HepG2 (cell line): ENCODE data around the gene CALM1. TPM values are rescaled to one million over a fixed set of nuclear protein-coding genes. Genes with fewer than 3 reads are reported as not detected.

Experiments used
- AGO2 ChIP-seq: fragments of 200-400 bp; formaldehyde crosslinking; optimal IDR thresholded peaks from 2 replicates; pipeline ENCODE3; 2017; ENCODE audit warnings: mild to moderate bottlenecking, low read depth, low read length, moderate library complexity
- AHR ChIP-seq: IDR thresholded peaks from 2 replicates; pipeline ENCODE4 v1.6.1; 2018; ENCODE audit warnings: missing genetic modification reagents, missing compliant biosample characterization
- AKNA ChIP-seq: sonication (generic); formaldehyde crosslinking; IDR thresholded peaks from 2 replicates; pipeline ENCODE4 v1.4.0; 2020; ENCODE audit warnings: missing genetic modification reagents, borderline replicate concordance
- CAMTA2 ChIP-seq: sonication (generic); formaldehyde crosslinking; IDR thresholded peaks from 2 replicates; pipeline ENCODE4 v1.4.0; 2020; ENCODE audit warnings: mild to moderate bottlenecking, missing genetic modification reagents, borderline replicate concordance
- CEBPB ChIP-seq: IDR thresholded peaks from 2 replicates; pipeline ENCODE4 v1.6.1; 2011; ENCODE audit warnings: low read depth, low read length, improper control_type of control experiment, borderline replicate concordance
- DMTF1 ChIP-seq: sonication (generic); formaldehyde crosslinking; IDR thresholded peaks from 2 replicates; pipeline ENCODE4 v1.4.0; 2020; ENCODE audit warnings: mild to moderate bottlenecking, missing genetic modification reagents
- ERF ChIP-seq: IDR thresholded peaks from 2 replicates; pipeline ENCODE4 v1.6.1; 2018; ENCODE audit warnings: missing biosample characterization, missing genetic modification reagents
- HMGA1 ChIP-seq: sonication (generic); formaldehyde crosslinking; conservative IDR thresholded peaks from 2 replicates; pipeline ENCODE4 v1.4.0; 2020; ENCODE audit warnings: missing genetic modification reagents
- JUND ChIP-seq: sonication (generic); formaldehyde crosslinking; IDR thresholded peaks from 2 replicates; pipeline ENCODE4 v1.8.0; 2022; ENCODE audit warnings: mild to moderate bottlenecking, missing genetic modification reagents
- MYC ChIP-seq: sonication (generic); formaldehyde crosslinking; IDR thresholded peaks from 2 replicates; pipeline ENCODE4 v1.9.0; 2021; ENCODE audit warnings: missing genetic modification reagents, borderline replicate concordance
- MYPOP ChIP-seq: sonication (generic); formaldehyde crosslinking; IDR thresholded peaks from 2 replicates; pipeline ENCODE4 v1.8.1; 2023; ENCODE audit warnings: mild to moderate bottlenecking, moderate library complexity, missing genetic modification reagents
- RORA ChIP-seq: sonication (generic); formaldehyde crosslinking; IDR thresholded peaks from 2 replicates; pipeline ENCODE4 v1.5.0; 2020; ENCODE audit warnings: mild to moderate bottlenecking, missing genetic modification reagents, moderate library complexity
- SALL2 ChIP-seq: sonication (generic); formaldehyde crosslinking; IDR thresholded peaks from 2 replicates; pipeline ENCODE4 v1.8.1; 2023; ENCODE audit warnings: mild to moderate bottlenecking, missing genetic modification reagents, inconsistent platforms
- TOE1 ChIP-seq: sonication (generic); formaldehyde crosslinking; IDR thresholded peaks from 2 replicates; pipeline ENCODE4 v1.4.0; 2020; ENCODE audit warnings: mild to moderate bottlenecking, missing genetic modification reagents
- TRIM24 ChIP-seq: sonication (generic); formaldehyde crosslinking; IDR thresholded peaks from 2 replicates; pipeline ENCODE4 v1.8.0; 2022; ENCODE audit warnings: mild to moderate bottlenecking, missing genetic modification reagents
- ZNF160 ChIP-seq: sonication (generic); formaldehyde crosslinking; IDR thresholded peaks from 2 replicates; pipeline ENCODE4 v1.8.0; 2022; ENCODE audit warnings: mild to moderate bottlenecking, inconsistent platforms, missing genetic modification reagents
- ZNF282 ChIP-seq: fragments of 450-650 bp; IDR thresholded peaks from 2 replicates; pipeline ENCODE4 v1.6.1; 2018; ENCODE audit not compliant: partially characterized antibody
- ZNF335 ChIP-seq: sonication (generic); formaldehyde crosslinking; IDR thresholded peaks from 2 replicates; pipeline ENCODE4 v1.4.0; 2020; ENCODE audit warnings: missing genetic modification reagents
- ZNF337 ChIP-seq: sonication (generic); formaldehyde crosslinking; IDR thresholded peaks from 2 replicates; pipeline ENCODE4 v1.5.1; 2020; ENCODE audit warnings: missing genetic modification reagents, low read depth, mild to moderate bottlenecking, borderline replicate concordance
- ZNF354B ChIP-seq: sonication (generic); formaldehyde crosslinking; IDR thresholded peaks from 2 replicates; pipeline ENCODE4 v1.8.0; 2022; ENCODE audit warnings: mild to moderate bottlenecking, missing genetic modification reagents
- ZNF562 ChIP-seq: sonication (generic); formaldehyde crosslinking; IDR thresholded peaks from 2 replicates; pipeline ENCODE4 v1.8.0; 2022; ENCODE audit warnings: missing genetic modification reagents, borderline replicate concordance
- ZNF839 ChIP-seq: sonication (generic); formaldehyde crosslinking; IDR thresholded peaks from 2 replicates; pipeline ENCODE4 v1.4.0; 2020; ENCODE audit warnings: missing genetic modification reagents, mild to moderate bottlenecking, borderline replicate concordance
- polyA plus RNA-seq, 8 experiments: library from polyadenylated mRNA; depleted of rRNA in 3 of 8; stranded (reverse) in 7 of 8; unstranded in 1 of 8; fragments of >200 nt; fragmentation: Illumina TruSeq in 4 of 8; extraction: Trizol in 4 of 8; gene quantifications; 2 replicates each; pipeline versions ENCODE4 v1.2.1 to v1.2.3, GENCODE V29; 2011 to 2016; ENCODE audit warnings: low read depth in 4 of 8, missing spikeins in 1 of 8, mixed read lengths in 1 of 8; ENCODE audit not compliant: insufficient read depth in 1 of 8
- total RNA-seq, 5 experiments: library from RNA; depleted of rRNA; stranded (reverse); fragments of >200 nt; fragmentation: Illumina TruSeq; extraction: Trizol; gene quantifications; 2 replicates each; pipeline ENCODE4 v1.2.3, GENCODE V29; 2016; ENCODE audit warnings: low read depth in 1 of 5

The CALM1 gene
- total and polyA plus RNA-seq, 2 of the 13 experiments (the other 11 are each of a cell fraction or from before 2014, with no cell fraction given) = 110 to 238 TPM

- TF ChIP-seq ZNF160 (CRISPR knock-in tag) (peak; percentile 92), CEBPB (no peak), ZNF354B (CRISPR knock-in tag) (no peak), TOE1 (CRISPR knock-in tag) (no peak), ZNF562 (peak; percentile 35; the same call in 1 of the 2 replicates), AKNA (CRISPR knock-in tag) (peak; percentile 58; the same call in 1 of the 2 replicates), JUND (CRISPR knock-in tag) (no peak), DMTF1 (CRISPR knock-in tag) (no peak), RORA (no peak), AGO2 (no peak), CAMTA2 (CRISPR knock-in tag) (peak; percentile 97), SALL2 (peak; percentile 96), MYC (peak; percentile 89), ZNF337 (no peak), ZNF282 (no peak), TRIM24 (CRISPR knock-in tag) (no peak), MYPOP (peak; percentile 99), AHR (CRISPR knock-in tag) (peak; percentile 86; the same call in 1 of the 2 replicates), ZNF839 (CRISPR knock-in tag) (no peak), ERF (CRISPR knock-in tag) (peak; percentile 92), ZNF335 (CRISPR knock-in tag) (peak; percentile 63; the same call in 1 of the 2 replicates), HMGA1 (no peak)
These were observed at the start of gene CALM1 (continued) for GRCh38 chr14:90396341-90397339.
